Keratinocyte (primary cell): ENCODE data around the gene LAP3.
"Not testable (repeated sequence)": the region's sequence is repeated elsewhere in the genome, so short reads cannot be mapped to it uniquely, and the experiment has no call there.

Source experiments
- EZH2 ChIP-seq: IDR thresholded peaks from one replicate; pipeline ENCODE4 v1.6.1; 2012; ENCODE audit warnings: inconsistent platforms, mild to moderate bottlenecking, low read length, moderate library complexity
- TF ChIP-seq, protein P1 (sequence below), 3 experiments: IDR thresholded peaks in 1 of 3; conservative IDR thresholded peaks in 1 of 3; optimal IDR thresholded peaks in 1 of 3; 2 replicates in 2 of 3; 3 replicates in 1 of 3; pipeline versions ENCODE3 to v1.5.1; 2011; ENCODE audit warnings: low read length in 3 of 3, mild to moderate bottlenecking in 3 of 3, moderate library complexity in 2 of 3, control low read depth in 1 of 3, inconsistent platforms in 1 of 3; ENCODE audit not compliant: insufficient read depth in 2 of 3; ENCODE audit errors: extremely low read depth in 1 of 3

DNA sequence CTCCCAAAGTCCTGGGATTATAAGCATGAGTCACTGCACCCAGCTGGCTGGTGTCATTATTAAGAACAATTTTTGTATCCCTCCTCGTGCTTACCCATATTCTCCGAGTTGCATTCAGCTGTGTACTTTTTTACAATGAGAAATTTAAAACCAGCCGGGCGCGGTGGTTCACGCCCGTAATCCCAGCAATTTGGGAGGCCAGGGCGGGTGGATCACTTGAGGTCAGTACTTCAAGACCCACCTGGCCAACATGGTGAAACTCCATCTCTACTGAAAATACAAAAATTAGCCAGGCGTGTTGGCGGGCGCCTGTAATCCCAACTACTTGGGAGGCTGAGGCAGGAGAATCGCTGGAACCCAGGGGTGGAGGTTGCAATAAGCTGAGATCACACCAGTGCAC, 1.8 kb upstream of the LAP3 start:
- TF ChIP-seq, protein P1, sequence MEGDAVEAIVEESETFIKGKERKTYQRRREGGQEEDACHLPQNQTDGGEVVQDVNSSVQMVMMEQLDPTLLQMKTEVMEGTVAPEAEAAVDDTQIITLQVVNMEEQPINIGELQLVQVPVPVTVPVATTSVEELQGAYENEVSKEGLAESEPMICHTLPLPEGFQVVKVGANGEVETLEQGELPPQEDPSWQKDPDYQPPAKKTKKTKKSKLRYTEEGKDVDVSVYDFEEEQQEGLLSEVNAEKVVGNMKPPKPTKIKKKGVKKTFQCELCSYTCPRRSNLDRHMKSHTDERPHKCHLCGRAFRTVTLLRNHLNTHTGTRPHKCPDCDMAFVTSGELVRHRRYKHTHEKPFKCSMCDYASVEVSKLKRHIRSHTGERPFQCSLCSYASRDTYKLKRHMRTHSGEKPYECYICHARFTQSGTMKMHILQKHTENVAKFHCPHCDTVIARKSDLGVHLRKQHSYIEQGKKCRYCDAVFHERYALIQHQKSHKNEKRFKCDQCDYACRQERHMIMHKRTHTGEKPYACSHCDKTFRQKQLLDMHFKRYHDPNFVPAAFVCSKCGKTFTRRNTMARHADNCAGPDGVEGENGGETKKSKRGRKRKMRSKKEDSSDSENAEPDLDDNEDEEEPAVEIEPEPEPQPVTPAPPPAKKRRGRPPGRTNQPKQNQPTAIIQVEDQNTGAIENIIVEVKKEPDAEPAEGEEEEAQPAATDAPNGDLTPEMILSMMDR (optimal IDR thresholded peaks at IDR 0.05 in 1 of 3, IDR thresholded peaks at IDR 0.05 in 1 of 3, conservative IDR thresholded peaks at IDR 0.05 in 1 of 3; ENCODE audit: extremely low read depth in 1 of 3, insufficient read depth in 2 of 3, low read length in 3 of 3), result not testable (repeated sequence)
- TF ChIP-seq EZH2, result not testable (repeated sequence)
